ENCODE data around the gene TCERG1L. TPM values are rescaled to one million over a fixed set of nuclear protein-coding genes. Genes with fewer than 3 reads are reported as not detected.

The TCERG1L gene
- total and polyA plus RNA-seq, 5 donors from 2014 or later = not detected

DNA sequence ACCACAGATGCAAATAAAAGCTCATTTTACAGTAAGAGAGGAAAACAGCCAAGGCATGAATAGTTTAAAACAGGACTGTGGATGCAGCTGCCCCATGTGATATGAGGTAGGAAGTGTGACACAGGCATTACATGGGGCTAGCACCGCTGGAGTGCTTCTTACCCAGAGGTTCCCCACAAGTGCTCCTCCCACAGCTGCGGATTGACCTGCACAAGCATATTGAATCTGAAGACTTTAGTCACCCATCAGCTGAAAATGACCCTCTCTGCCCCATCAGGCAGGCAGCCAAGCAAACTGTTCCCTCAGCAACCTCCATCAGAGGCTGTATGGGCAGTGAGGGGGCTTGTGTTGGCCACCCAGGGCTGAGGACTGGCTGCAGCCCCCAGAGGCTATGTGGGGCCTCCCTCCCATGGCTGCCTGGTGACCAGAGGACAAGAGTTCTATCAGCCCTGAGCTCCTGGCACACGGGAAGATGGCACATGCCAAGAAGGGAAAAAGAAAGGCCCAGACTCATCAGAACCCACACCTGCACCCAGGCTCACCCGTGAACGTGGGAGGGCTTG lies 98.7 kb downstream of the TCERG1L start:
- Mint-ChIP-seq H3K36me3 (no peaks in the 10 kb centered on the region), H3K4me1 (no peaks in the 10 kb centered on the region), H3K9me3 (no peaks in the 10 kb centered on the region), H3K27ac (no peak overlapping the region), H3K27me3 (no peaks in the 10 kb centered on the region), H3K4me3 (no peak overlapping the region)
- Histone ChIP-seq H3K4me3 (ENCODE audit: low read depth, low read length) (no peak overlapping the region), H3K4me1 (ENCODE audit: control insufficient read depth, insufficient read depth, low read length, poor library complexity, severe bottlenecking) (no peaks in the 10 kb centered on the region), H3K9me3 (ENCODE audit: control insufficient read depth in 2 of 2, low read length in 2 of 2) (no peaks in the 10 kb centered on the region), H3K27me3 (ENCODE audit: control insufficient read depth, insufficient read depth, low read length) (no peaks in the 10 kb centered on the region), H3K36me3 (ENCODE audit: control insufficient read depth, insufficient read depth, low read length) (no peaks in the 10 kb centered on the region), H3K27ac (ENCODE audit: insufficient read depth, low read length, poor library complexity, severe bottlenecking) (no peak overlapping the region)
- no peak for DNase-seq
- ATAC-seq (ENCODE audit: low read depth in 2 of 2) = no peak

DNA sequence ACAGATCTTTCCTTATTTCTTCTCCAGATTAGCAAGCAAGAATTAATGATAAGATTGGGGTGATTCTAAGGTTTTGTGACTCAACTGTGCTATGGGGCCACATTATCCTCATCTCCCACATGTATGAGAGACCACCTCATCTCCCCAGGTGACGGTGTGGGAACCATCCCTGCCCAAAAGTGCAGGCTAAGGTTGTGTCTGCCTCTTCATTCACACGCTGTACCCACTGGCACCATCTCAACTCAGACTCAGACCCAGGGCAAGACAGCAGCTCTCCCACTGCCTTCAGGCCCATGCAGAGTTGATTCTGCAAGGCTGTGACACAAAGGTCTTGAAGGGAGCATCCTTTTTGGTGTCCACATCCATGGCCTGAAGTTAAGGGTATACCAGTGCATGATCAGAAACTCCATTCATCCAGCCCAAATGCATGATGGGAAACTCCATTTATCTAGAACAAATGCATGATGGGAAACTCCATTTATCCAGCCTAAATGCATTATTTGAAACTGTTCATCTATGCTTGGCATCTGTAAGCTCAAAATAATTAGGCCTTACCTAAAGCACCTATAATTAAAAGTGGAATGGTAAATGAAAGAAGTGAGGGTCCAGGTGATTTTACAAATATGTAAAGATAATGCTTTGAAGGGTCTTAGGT lies 99.4 kb downstream of the TCERG1L start:
- no peaks in the 10 kb centered on the region for H3K9me3 Mint-ChIP-seq
- Histone ChIP-seq H3K36me3 (ENCODE audit: control insufficient read depth, insufficient read depth, low read length) (no peaks in the 10 kb centered on the region), H3K27ac (ENCODE audit: insufficient read depth, low read length, poor library complexity, severe bottlenecking) (no peak overlapping the region), H3K27me3 (ENCODE audit: control insufficient read depth, insufficient read depth, low read length) (no peaks in the 10 kb centered on the region), H3K4me1 (ENCODE audit: control insufficient read depth, insufficient read depth, low read length, poor library complexity, severe bottlenecking) (no peaks in the 10 kb centered on the region), H3K4me3 (ENCODE audit: low read depth, low read length) (no peak overlapping the region), H3K9me3 (ENCODE audit: control insufficient read depth in 2 of 2, low read length in 2 of 2) (no peaks in the 10 kb centered on the region)
- H3K36me3 Mint-ChIP-seq = no peaks in the 10 kb centered on the region
- DNase-seq = no peak
- H3K27me3 Mint-ChIP-seq = no peaks in the 10 kb centered on the region
- no peak overlapping the region for H3K27ac Mint-ChIP-seq
- ATAC-seq (ENCODE audit: low read depth in 2 of 2) = no peak
- H3K4me1 Mint-ChIP-seq = no peaks in the 10 kb centered on the region
- no peak overlapping the region for H3K4me3 Mint-ChIP-seq

DNA sequence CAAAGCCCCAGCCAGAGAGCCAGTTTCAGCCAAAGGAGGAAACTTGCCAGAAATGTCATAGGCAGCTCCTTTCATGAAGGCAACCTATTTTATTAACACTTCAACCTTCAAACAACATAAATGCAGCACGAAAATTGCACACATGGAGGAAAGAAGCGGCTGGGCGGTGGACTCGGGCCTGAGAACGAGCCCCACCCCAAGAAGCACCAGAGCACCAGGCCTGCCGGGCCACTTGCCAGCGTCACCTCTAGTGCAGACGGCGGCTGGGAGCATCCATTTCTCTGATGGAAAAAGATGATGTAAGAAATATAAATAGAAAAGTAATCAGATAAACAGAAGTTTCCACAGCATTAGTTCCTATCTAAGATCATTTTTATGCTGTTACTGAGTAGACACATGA lies 100.0 kb downstream of the TCERG1L start:
- ATAC-seq (ENCODE audit: low read depth in 2 of 2) (no peak), DNase-seq (no peak)
- Histone ChIP-seq H3K27ac (ENCODE audit: insufficient read depth, low read length, poor library complexity, severe bottlenecking) (no peak overlapping the region), H3K36me3 (ENCODE audit: control insufficient read depth, insufficient read depth, low read length) (no peaks in the 10 kb centered on the region), H3K9me3 (ENCODE audit: control insufficient read depth in 2 of 2, low read length in 2 of 2) (no peaks in the 10 kb centered on the region), H3K4me3 (ENCODE audit: low read depth, low read length) (no peak overlapping the region), H3K4me1 (ENCODE audit: control insufficient read depth, insufficient read depth, low read length, poor library complexity, severe bottlenecking) (no peaks in the 10 kb centered on the region), H3K27me3 (ENCODE audit: control insufficient read depth, insufficient read depth, low read length) (no peaks in the 10 kb centered on the region)
- no peaks in the 10 kb centered on the region for H3K4me1 Mint-ChIP-seq
- no peak overlapping the region for H3K4me3 Mint-ChIP-seq
- no peaks in the 10 kb centered on the region for H3K27me3 Mint-ChIP-seq
- no peaks in the 10 kb centered on the region for H3K9me3 Mint-ChIP-seq
- no peak overlapping the region for H3K27ac Mint-ChIP-seq
- no peaks in the 10 kb centered on the region for H3K36me3 Mint-ChIP-seq

DNA sequence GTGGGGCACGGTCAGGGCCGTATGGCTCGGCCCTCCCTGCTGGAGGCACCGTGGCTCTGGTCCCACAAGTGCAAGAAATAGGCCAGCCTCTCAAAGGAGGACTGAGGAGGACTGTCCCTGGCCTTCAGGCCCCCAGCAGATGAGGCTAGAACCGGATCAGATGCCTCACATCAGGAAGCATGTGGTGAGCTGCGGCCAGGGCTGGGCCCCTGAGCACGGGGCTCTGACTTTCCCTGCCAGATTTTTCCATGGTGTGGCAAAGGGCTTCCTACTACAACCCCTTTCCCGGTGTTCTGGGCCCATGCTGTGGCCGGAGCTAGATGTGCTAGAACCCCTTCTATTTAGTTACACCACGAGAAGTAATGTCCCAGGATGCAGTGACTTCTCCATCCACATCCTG lies 100.4 kb downstream of the TCERG1L start:
- Histone ChIP-seq H3K9me3 (ENCODE audit: control insufficient read depth in 2 of 2, low read length in 2 of 2) (no peaks in the 10 kb centered on the region), H3K27ac (ENCODE audit: insufficient read depth, low read length, poor library complexity, severe bottlenecking) (no peak overlapping the region), H3K27me3 (ENCODE audit: control insufficient read depth, insufficient read depth, low read length) (no peaks in the 10 kb centered on the region), H3K36me3 (ENCODE audit: control insufficient read depth, insufficient read depth, low read length) (no peaks in the 10 kb centered on the region), H3K4me1 (ENCODE audit: control insufficient read depth, insufficient read depth, low read length, poor library complexity, severe bottlenecking) (no peaks in the 10 kb centered on the region), H3K4me3 (ENCODE audit: low read depth, low read length) (no peak overlapping the region)
- Mint-ChIP-seq H3K4me3 (peak overlapping the region in 1 of 4 donors; percentile 27), H3K27ac (no peak overlapping the region), H3K27me3 (no peaks in the 10 kb centered on the region), H3K36me3 (no peaks in the 10 kb centered on the region), H3K9me3 (no peaks in the 10 kb centered on the region), H3K4me1 (no peaks in the 10 kb centered on the region)
- no peak for ATAC-seq (ENCODE audit: low read depth in 2 of 2)
- no peak for DNase-seq

DNA sequence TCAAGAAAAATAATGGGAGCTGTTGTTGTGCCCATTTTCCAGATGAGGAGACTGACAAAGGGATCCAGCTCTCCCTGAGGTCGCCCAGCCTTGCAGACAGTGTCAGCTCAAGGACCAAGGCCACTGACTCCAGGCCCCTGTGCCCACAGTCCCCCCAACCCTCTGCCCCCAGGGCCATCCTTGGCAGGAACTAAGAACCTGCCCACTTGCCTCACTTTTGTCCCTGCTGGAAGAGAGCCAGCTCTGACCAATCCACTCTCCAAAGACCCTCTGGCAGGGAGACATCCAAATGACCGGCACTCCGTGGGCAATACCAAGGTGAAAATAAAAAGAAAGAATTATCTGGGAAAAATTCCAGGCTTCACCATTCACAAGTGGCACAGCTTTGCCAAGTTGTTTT lies 101.3 kb downstream of the TCERG1L start:
- Histone ChIP-seq H3K36me3 (ENCODE audit: control insufficient read depth, insufficient read depth, low read length) (no peaks in the 10 kb centered on the region), H3K4me1 (ENCODE audit: control insufficient read depth, insufficient read depth, low read length, poor library complexity, severe bottlenecking) (no peaks in the 10 kb centered on the region), H3K27ac (ENCODE audit: insufficient read depth, low read length, poor library complexity, severe bottlenecking) (no peak overlapping the region), H3K27me3 (ENCODE audit: control insufficient read depth, insufficient read depth, low read length) (no peaks in the 10 kb centered on the region), H3K9me3 (ENCODE audit: control insufficient read depth in 2 of 2, low read length in 2 of 2) (no peaks in the 10 kb centered on the region), H3K4me3 (ENCODE audit: low read depth, low read length) (no peak overlapping the region)
- Mint-ChIP-seq H3K4me1 (no peaks in the 10 kb centered on the region), H3K4me3 (no peak overlapping the region), H3K36me3 (no peaks in the 10 kb centered on the region), H3K27me3 (no peaks in the 10 kb centered on the region), H3K27ac (no peak overlapping the region), H3K9me3 (no peaks in the 10 kb centered on the region)
- DNase-seq = no peak
- no peak for ATAC-seq (ENCODE audit: low read depth in 2 of 2)

DNA sequence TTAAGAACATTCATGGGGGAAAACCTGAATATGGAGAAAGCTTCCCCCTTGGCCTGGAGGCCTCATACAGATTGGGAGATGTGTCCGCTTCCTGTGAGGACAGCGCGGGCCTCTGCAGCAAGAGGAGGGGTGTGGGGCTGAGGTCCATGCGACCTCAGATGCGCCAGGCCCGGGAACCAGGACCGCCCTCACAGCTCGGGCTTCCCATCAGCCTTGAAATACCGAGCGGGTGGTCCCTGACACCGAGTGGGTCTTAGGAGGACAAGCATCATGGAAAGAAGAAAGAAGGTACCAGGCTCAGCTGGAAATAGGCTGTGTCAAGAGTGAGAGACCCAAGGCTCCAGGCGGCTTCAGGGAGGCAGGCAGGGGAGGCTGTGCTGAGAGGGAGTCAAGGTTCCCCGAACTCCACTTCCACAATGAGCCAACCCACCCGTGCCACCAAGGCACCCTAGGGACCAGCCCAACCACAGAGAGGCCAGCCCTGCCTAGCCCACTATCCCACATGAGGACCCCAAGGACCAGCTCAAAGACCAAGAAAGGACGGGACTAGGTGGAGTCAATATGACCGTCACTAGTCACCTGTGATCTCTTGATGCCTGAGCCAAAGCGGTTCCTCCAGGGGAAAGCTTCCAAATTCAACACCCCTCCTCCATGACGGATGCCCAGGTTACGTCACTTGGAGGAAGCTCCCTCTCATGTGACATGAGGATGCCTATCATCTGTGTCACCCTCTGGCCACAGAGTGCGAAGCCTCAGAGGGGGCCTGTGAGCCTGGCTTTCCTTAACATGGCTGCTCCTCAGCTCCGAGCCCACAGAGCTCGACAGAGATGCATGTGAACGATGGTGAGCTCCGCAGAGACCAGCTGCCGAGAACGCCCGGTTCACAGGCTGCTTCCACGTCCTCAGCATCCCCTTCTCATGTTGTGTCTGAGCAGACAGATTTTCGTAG lies 103.7 kb downstream of the TCERG1L start:
- Mint-ChIP-seq H3K27ac (no peak overlapping the region), H3K4me1 (no peaks in the 10 kb centered on the region), H3K9me3 (no peaks in the 10 kb centered on the region), H3K36me3 (no peaks in the 10 kb centered on the region), H3K4me3 (no peak overlapping the region), H3K27me3 (no peaks in the 10 kb centered on the region)
- H3K4me3 ChIP-seq (ENCODE audit: low read depth, low read length) = no peak overlapping the region
- H3K36me3 ChIP-seq (ENCODE audit: control insufficient read depth, insufficient read depth, low read length) = no peaks in the 10 kb centered on the region
- no peak for DNase-seq
- no peaks in the 10 kb centered on the region for H3K27me3 ChIP-seq (ENCODE audit: control insufficient read depth, insufficient read depth, low read length)
- H3K27ac ChIP-seq (ENCODE audit: insufficient read depth, low read length, poor library complexity, severe bottlenecking) = no peak overlapping the region
- no peak for ATAC-seq (ENCODE audit: low read depth in 2 of 2)
- H3K9me3 ChIP-seq (ENCODE audit: control insufficient read depth in 2 of 2, low read length in 2 of 2) = no peaks in the 10 kb centered on the region
- no peaks in the 10 kb centered on the region for H3K4me1 ChIP-seq (ENCODE audit: control insufficient read depth, insufficient read depth, low read length, poor library complexity, severe bottlenecking)

DNA sequence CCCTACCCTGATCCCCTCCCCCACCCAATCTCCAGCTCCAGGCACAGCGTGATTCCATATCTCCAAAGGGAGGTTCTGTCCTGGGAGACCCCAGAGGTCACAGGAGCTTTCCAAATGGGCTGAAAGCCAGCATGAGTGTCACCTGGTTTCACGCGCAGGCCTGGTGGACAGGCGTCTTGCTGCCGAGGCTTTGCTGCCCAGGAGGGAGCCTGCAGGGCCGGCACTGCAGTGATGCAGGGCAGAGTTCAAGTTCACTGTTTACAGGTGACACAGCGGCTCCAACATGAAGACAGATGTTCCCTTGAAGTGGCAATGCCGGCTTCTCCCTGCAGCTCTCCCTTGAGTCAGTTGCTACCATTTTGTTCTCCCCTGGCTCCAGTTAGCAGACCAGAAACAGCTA lies 104.3 kb downstream of the TCERG1L start:
- DNase-seq (no peak), ATAC-seq (ENCODE audit: low read depth in 2 of 2) (no peak)
- H3K27me3 ChIP-seq (ENCODE audit: control insufficient read depth, insufficient read depth, low read length) = no peaks in the 10 kb centered on the region
- H3K36me3 ChIP-seq (ENCODE audit: control insufficient read depth, insufficient read depth, low read length) = no peaks in the 10 kb centered on the region
- H3K4me1 ChIP-seq (ENCODE audit: control insufficient read depth, insufficient read depth, low read length, poor library complexity, severe bottlenecking) = no peaks in the 10 kb centered on the region
- no peak overlapping the region for H3K4me3 ChIP-seq (ENCODE audit: low read depth, low read length)
- Mint-ChIP-seq H3K4me3 (no peak overlapping the region), H3K27me3 (no peaks in the 10 kb centered on the region), H3K36me3 (no peaks in the 10 kb centered on the region), H3K4me1 (no peaks in the 10 kb centered on the region), H3K9me3 (no peaks in the 10 kb centered on the region), H3K27ac (no peak overlapping the region)
- no peak overlapping the region for H3K27ac ChIP-seq (ENCODE audit: insufficient read depth, low read length, poor library complexity, severe bottlenecking)
- H3K9me3 ChIP-seq (ENCODE audit: control insufficient read depth in 2 of 2, low read length in 2 of 2) = no peaks in the 10 kb centered on the region
